H9 (cell line): ENCODE data around the gene RAD9B. TPM values are rescaled to one million over a fixed set of nuclear protein-coding genes. Genes with fewer than 3 reads are reported as not detected.
A peak's percentile ranks its signal among the peaks of the same experiment; 100 is the strongest.

Experiments used
- DNase-seq: peaks from one replicate; pipeline ENCODE4 v3.0.0-alpha.2; 2017
- H2AFZ ChIP-seq: one replicate; pipeline ENCODE4 v1.6.1; 2013; ENCODE audit warnings: mild to moderate bottlenecking, low read length, control low read depth, moderate library complexity
- H2AK5ac ChIP-seq: 2 replicates; pipeline ENCODE4 v1.6.1; 2013; ENCODE audit warnings: low read length, control low read depth, mixed read lengths; ENCODE audit not compliant: insufficient read length
- H2BK120ac ChIP-seq: one replicate; pipeline ENCODE4 v1.6.1; 2013; ENCODE audit warnings: low read depth, mild to moderate bottlenecking, low read length, control low read depth, inconsistent platforms; ENCODE audit not compliant: poor library complexity, severe bottlenecking
- H2BK12ac ChIP-seq: 2 replicates; pipeline ENCODE4 v1.6.1; 2013; ENCODE audit warnings: low read length, control low read depth, mixed read lengths, low read depth; ENCODE audit not compliant: insufficient read length
- H2BK15ac ChIP-seq: 2 replicates; pipeline ENCODE4 v1.6.1; 2013; ENCODE audit warnings: low read depth, low read length, control low read depth
- H2BK20ac ChIP-seq: one replicate; pipeline ENCODE4 v1.6.1; 2013; ENCODE audit warnings: low read depth, mild to moderate bottlenecking, low read length, control low read depth, inconsistent platforms; ENCODE audit not compliant: poor library complexity, severe bottlenecking
- H2BK5ac ChIP-seq: 2 replicates; pipeline ENCODE4 v1.6.1; 2013; ENCODE audit warnings: low read length, control low read depth, mixed read lengths; ENCODE audit not compliant: insufficient read length
- H3K14ac ChIP-seq: 2 replicates; pipeline ENCODE4 v1.6.1; 2013; ENCODE audit warnings: low read length, control low read depth; ENCODE audit not compliant: insufficient read depth
- H3K18ac ChIP-seq: 2 replicates; pipeline ENCODE4 v1.6.1; 2013; ENCODE audit warnings: low read depth, mild to moderate bottlenecking, mixed read lengths, low read length, control low read depth; ENCODE audit not compliant: insufficient read length
- H3K23ac ChIP-seq: 2 replicates; pipeline ENCODE4 v1.6.1; 2013; ENCODE audit warnings: low read length, control low read depth, mixed read lengths, low read depth; ENCODE audit not compliant: insufficient read length
- H3K23me2 ChIP-seq: 2 replicates; pipeline ENCODE4 v1.6.1; 2013; ENCODE audit warnings: low read depth, mild to moderate bottlenecking, mixed read lengths, low read length, control low read depth; ENCODE audit not compliant: insufficient read length, poor library complexity, severe bottlenecking
- H3K27ac ChIP-seq: 2 replicates; pipeline ENCODE4 v1.5.1; 2013; ENCODE audit warnings: low read length, control low read depth, mixed read lengths, low read depth; ENCODE audit not compliant: insufficient read length
- H3K27me3 ChIP-seq: 2 replicates; pipeline ENCODE4 v1.6.1; 2013; ENCODE audit warnings: low read length, control low read depth, inconsistent platforms; ENCODE audit not compliant: insufficient read depth
- H3K4ac ChIP-seq: 2 replicates; pipeline ENCODE4 v1.6.1; 2013; ENCODE audit warnings: low read depth, mild to moderate bottlenecking, control low read depth, inconsistent platforms, low read length, moderate library complexity
- H3K4me1 ChIP-seq: 2 replicates; pipeline ENCODE4 v1.6.1; 2013; ENCODE audit warnings: low read length, control low read depth, inconsistent platforms; ENCODE audit not compliant: insufficient read depth
- H3K4me2 ChIP-seq: 2 replicates; pipeline ENCODE4 v1.6.1; 2013; ENCODE audit warnings: low read length, control low read depth, mixed read lengths; ENCODE audit not compliant: insufficient read length, insufficient read depth
- H3K56ac ChIP-seq: 2 replicates; pipeline ENCODE4 v1.6.1; 2013; ENCODE audit warnings: low read depth, mild to moderate bottlenecking, mixed read lengths, low read length, control low read depth; ENCODE audit not compliant: insufficient read length
- H3K79me1 ChIP-seq: 2 replicates; pipeline ENCODE4 v1.6.1; 2013; ENCODE audit warnings: low read depth, mild to moderate bottlenecking, moderate library complexity, low read length, control low read depth, inconsistent platforms; ENCODE audit not compliant: insufficient read depth, poor library complexity, severe bottlenecking
- H3K79me2 ChIP-seq: 2 replicates; pipeline ENCODE4 v1.6.1; 2013; ENCODE audit warnings: low read length, control low read depth, inconsistent platforms; ENCODE audit not compliant: insufficient read depth
- H3K9ac ChIP-seq: 2 replicates; pipeline ENCODE4 v1.6.1; 2013; ENCODE audit warnings: low read length, control low read depth, mixed read lengths; ENCODE audit not compliant: insufficient read length; ENCODE audit errors: extremely low read depth
- H3K9me3 ChIP-seq: one replicate; pipeline ENCODE4 v1.6.1; 2013; ENCODE audit warnings: low read depth, low read length, inconsistent platforms; ENCODE audit not compliant: control insufficient read depth
- H3T11ph ChIP-seq: one replicate; pipeline ENCODE4 v1.6.1; 2013; ENCODE audit warnings: mild to moderate bottlenecking, low read length, control low read depth, inconsistent platforms
- H4K20me1 ChIP-seq: one replicate; pipeline ENCODE4 v1.6.1; 2013; ENCODE audit not compliant: control insufficient read depth, insufficient read length, insufficient read depth
- H4K5ac ChIP-seq: 2 replicates; pipeline ENCODE4 v1.6.1; 2013; ENCODE audit warnings: low read depth, mild to moderate bottlenecking, mixed read lengths, low read length, control low read depth; ENCODE audit not compliant: insufficient read length
- H4K8ac ChIP-seq: replicated peaks from 2 replicates; pipeline ENCODE4 v1.6.1; 2013; ENCODE audit warnings: low read length, control low read depth, mixed read lengths, low read depth; ENCODE audit not compliant: insufficient read length
- H4K91ac ChIP-seq: 2 replicates; pipeline ENCODE4 v1.6.1; 2013; ENCODE audit warnings: low read depth, mild to moderate bottlenecking, moderate library complexity, mixed read lengths, low read length, control low read depth; ENCODE audit not compliant: insufficient read length
- H3K27ac Mint-ChIP-seq, 3 experiments: 2 replicates in 2 of 3; 3 replicates in 1 of 3; pipeline ENCODE4 v1.8.0; 2020 to 2021; ENCODE audit warnings: mixed read lengths in 3 of 3, mild to moderate bottlenecking in 1 of 3, moderate library complexity in 1 of 3
- H3K27me3 Mint-ChIP-seq: 2 replicates; pipeline ENCODE4 v1.8.0; 2021; ENCODE audit warnings: low read depth, mild to moderate bottlenecking, moderate library complexity, mixed read lengths
- H3K36me3 Mint-ChIP-seq, 3 experiments: 2 replicates in 2 of 3; 3 replicates in 1 of 3; pipeline ENCODE4 v1.8.0; 2020 to 2021; ENCODE audit warnings: low read depth in 3 of 3, mixed read lengths in 3 of 3; ENCODE audit not compliant: insufficient read depth in 1 of 3
- H3K4me1 Mint-ChIP-seq, 2 experiments: 2 replicates each; pipeline ENCODE4 v1.8.0; 2020; ENCODE audit warnings: mixed read lengths in 2 of 2
- H3K4me3 Mint-ChIP-seq, 2 experiments: 2 replicates in 1 of 2; 3 replicates in 1 of 2; pipeline ENCODE4 v1.8.0; 2020 to 2021; ENCODE audit warnings: mild to moderate bottlenecking in 2 of 2, mixed read lengths in 2 of 2, moderate library complexity in 1 of 2
- H3K9me3 Mint-ChIP-seq, 2 experiments: 2 replicates in 1 of 2; 3 replicates in 1 of 2; pipeline ENCODE4 v1.8.0; 2020; ENCODE audit warnings: mild to moderate bottlenecking in 2 of 2, mixed read lengths in 2 of 2, moderate library complexity in 1 of 2
- CTCF ChIP-seq: fragments of 200-600 bp; sonication (generic); conservative IDR thresholded peaks from 3 replicates; pipeline ENCODE4 v1.8.0; 2021; ENCODE audit warnings: antibody characterized with exemption, mild to moderate bottlenecking
- WGBS: extraction: QIAGEN DNeasy Blood & Tissue Kit; methylation state at CpG from one replicate; pipeline ENCODE4 v1.1.7; 2013; ENCODE audit warnings: missing lambda C conversion rate, low lambda C conversion rate, mixed read lengths; ENCODE audit not compliant: insufficient read length; ENCODE audit errors: extremely low coverage; 5-methylcytosine and 5-hydroxymethylcytosine counted together
- total RNA-seq: library from RNA; stranded (reverse); gene quantifications from 2 replicates; pipeline ENCODE4 v1.2.1, GENCODE V29; 2021

The RAD9B gene
- total RNA-seq, 1 experiment from 2014 or later: not detected

- H2BK12ac ChIP-seq: no peak overlapping the region
- H4K91ac ChIP-seq: no peak overlapping the region
- TF ChIP-seq CTCF: no peak
- H3K4ac ChIP-seq: no peak overlapping the region
- H3K23me2 ChIP-seq: no peaks in the 10 kb centered on the region
- H3K4me1 Mint-ChIP-seq: peaks cover 9 to 11% of the 10 kb centered on the region in 2 experiments
- no peak overlapping the region for H3T11ph ChIP-seq
- no peaks in the 10 kb centered on the region for H3K79me2 ChIP-seq
- no peak overlapping the region for H4K8ac ChIP-seq
- H3K18ac ChIP-seq: no peak overlapping the region
- H4K20me1 ChIP-seq: no peaks in the 10 kb centered on the region
- H3K4me1 ChIP-seq: no peaks in the 10 kb centered on the region; the same call in 1 of the 2 replicates
- H3K23ac ChIP-seq: no peak overlapping the region
- no peak overlapping the region for H3K56ac ChIP-seq
- no peak overlapping the region for H3K27ac ChIP-seq
- H3K27me3 Mint-ChIP-seq: peaks cover 3% of the 10 kb centered on the region; the same call in 1 of the 2 replicates
- no peak overlapping the region for H3K14ac ChIP-seq
- H2BK120ac ChIP-seq: no peak overlapping the region
- H3K27me3 ChIP-seq: no peaks in the 10 kb centered on the region
- H3K4me2 ChIP-seq: no peak overlapping the region
- H3K9ac ChIP-seq: no peak overlapping the region
- no peaks in the 10 kb centered on the region for H3K9me3 ChIP-seq
- H2BK15ac ChIP-seq: no peak overlapping the region
- H2AFZ ChIP-seq: no peak overlapping the region
- no peak overlapping the region for H4K5ac ChIP-seq
- H2BK5ac ChIP-seq: no peak overlapping the region
- no peaks in the 10 kb centered on the region for H3K9me3 Mint-ChIP-seq
- no peaks in the 10 kb centered on the region for H3K79me1 ChIP-seq
- H3K4me3 Mint-ChIP-seq: no peak overlapping the region
- H2BK20ac ChIP-seq: no peak overlapping the region
- no CpG with 5 or more reads among the region's 6 CpGs for WGBS
- H3K27ac Mint-ChIP-seq: peak overlapping the region in 2 of 3 experiments; percentile 14 to 24; a peak in 2 of 7 replicates
- no peak for DNase-seq
- H2AK5ac ChIP-seq: no peak overlapping the region
- peaks cover 0 to 5% (median 0%) of the 10 kb centered on the region in 3 experiments; a peak in 3 of 7 replicates for H3K36me3 Mint-ChIP-seq
These were observed 26.2 kb downstream of the RAD9B start for GRCh38 chr12:110528277-110528839.
